ENCODE data around the gene TMEM184A. TPM values are rescaled to one million over a fixed set of nuclear protein-coding genes. Genes with fewer than 3 reads are reported as not detected.

Gene TMEM184A
- total and polyA plus RNA-seq, 2 donors (not counting 3 experiments of a cell fraction or from before 2014, with no cell fraction given), result 0.48 TPM; not detected in 1

DNA sequence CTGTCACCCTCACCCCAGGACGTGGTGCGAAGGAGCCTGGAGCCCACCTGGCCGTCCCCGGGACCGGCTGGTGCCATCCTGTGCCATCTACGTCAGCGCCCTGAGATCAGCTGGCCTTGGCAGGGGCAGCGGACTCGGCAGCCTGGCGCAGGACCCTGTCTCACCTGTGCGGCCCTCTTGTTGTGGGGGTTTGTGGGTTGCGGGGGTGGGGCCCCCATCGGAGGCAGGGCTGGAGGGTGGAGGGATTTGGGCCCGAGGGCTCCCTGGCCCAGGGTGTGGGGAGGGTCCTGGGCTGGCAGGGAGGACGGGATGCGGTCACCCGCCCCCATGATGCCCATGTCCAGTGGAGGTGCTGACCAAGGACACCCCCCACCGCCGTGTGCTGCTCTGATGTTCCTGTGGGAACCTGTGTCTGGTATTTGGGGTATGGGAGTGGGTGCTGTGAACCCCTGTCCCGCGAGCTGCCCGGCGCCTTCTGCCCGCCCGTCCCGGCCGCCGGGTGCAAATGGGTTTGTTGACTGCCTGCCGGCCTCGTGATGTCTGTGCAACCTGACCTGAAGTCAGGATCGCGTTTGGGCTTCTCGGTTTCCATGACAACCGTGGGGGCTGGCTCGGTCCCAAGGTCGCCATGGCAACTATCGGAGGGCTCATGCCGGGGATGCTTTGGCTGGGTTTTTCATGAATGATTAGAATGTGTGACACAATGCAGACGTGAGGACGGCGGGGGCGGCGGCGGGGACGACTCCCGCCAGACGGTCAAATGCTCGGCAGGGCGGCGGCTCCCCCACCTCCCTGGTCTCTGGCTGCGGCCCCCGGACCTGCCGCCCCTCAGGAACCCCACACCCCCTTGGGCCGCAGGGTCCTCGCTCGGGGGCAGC, 18.2 kb downstream of the TMEM184A start:
- peaks cover 47% of the 10 kb centered on the region for H3K79me2 ChIP-seq (ENCODE audit: control insufficient read depth, insufficient read depth, low read length)
- no peaks in the 10 kb centered on the region for H3K27me3 ChIP-seq (ENCODE audit: control insufficient read depth in 2 of 2, insufficient read depth in 2 of 2, low read length in 2 of 2)
- dilution Hi-C loops (cut with MboI; ENCODE audit: extremely low pct_ligation_motif_present, low sequenced_read_pairs), result no loop called here
- H3K9me1 ChIP-seq (replicated peaks; ENCODE audit: control insufficient read depth, extremely low read depth, insufficient read depth, low read length), result no peaks in the 10 kb centered on the region
- ChIA-PET POLR2A (no interaction called here), CTCF (interaction anchor here (0.6 to 1.2 kb wide), 3 partner anchors 11 to 22 kb away, joined by 3 to 6 read pairs (median 3); partner anchors contain the start of gene TMEM184A)
- TF ChIP-seq, protein P1, sequence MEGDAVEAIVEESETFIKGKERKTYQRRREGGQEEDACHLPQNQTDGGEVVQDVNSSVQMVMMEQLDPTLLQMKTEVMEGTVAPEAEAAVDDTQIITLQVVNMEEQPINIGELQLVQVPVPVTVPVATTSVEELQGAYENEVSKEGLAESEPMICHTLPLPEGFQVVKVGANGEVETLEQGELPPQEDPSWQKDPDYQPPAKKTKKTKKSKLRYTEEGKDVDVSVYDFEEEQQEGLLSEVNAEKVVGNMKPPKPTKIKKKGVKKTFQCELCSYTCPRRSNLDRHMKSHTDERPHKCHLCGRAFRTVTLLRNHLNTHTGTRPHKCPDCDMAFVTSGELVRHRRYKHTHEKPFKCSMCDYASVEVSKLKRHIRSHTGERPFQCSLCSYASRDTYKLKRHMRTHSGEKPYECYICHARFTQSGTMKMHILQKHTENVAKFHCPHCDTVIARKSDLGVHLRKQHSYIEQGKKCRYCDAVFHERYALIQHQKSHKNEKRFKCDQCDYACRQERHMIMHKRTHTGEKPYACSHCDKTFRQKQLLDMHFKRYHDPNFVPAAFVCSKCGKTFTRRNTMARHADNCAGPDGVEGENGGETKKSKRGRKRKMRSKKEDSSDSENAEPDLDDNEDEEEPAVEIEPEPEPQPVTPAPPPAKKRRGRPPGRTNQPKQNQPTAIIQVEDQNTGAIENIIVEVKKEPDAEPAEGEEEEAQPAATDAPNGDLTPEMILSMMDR (IDR thresholded peaks at IDR 0.05; ENCODE audit: extremely low read depth in 1 of 2, insufficient read depth in 1 of 2, low read depth in 1 of 2, low read length in 2 of 2), result no peak
- TF ChIP-seq EZH2 (IDR thresholded peaks at IDR 0.05; ENCODE audit: borderline replicate concordance, low read depth, low read length, severe bottlenecking) (no peak), GATA2 (IDR thresholded peaks at IDR 0.05; ENCODE audit: insufficient read depth, insufficient read length, low read depth, low read length) (peak; percentile 88), POLR2A (IDR thresholded peaks at IDR 0.05; ENCODE audit: low read depth, low read length) (no peak), POLR2AphosphoS5 (IDR thresholded peaks at IDR 0.05; ENCODE audit: insufficient read depth, low read depth, low read length) (peak; percentile 81), JUN (IDR thresholded peaks at IDR 0.05; ENCODE audit: borderline replicate concordance, insufficient read depth, insufficient read length, low read depth) (no peak), FOS (IDR thresholded peaks at IDR 0.05; ENCODE audit: borderline replicate concordance, insufficient read depth, low read length) (peak; percentile 6)
- TF ChIP-seq, protein P2, sequence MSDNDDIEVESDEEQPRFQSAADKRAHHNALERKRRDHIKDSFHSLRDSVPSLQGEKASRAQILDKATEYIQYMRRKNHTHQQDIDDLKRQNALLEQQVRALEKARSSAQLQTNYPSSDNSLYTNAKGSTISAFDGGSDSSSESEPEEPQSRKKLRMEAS (IDR thresholded peaks at IDR 0.05; ENCODE audit: insufficient read depth, insufficient read length), result peak; percentile 91
- peak overlapping the region; percentile 41 for H3K4me2 ChIP-seq (ENCODE audit: insufficient read depth, low read length)
- H4K20me1 ChIP-seq (replicated peaks; ENCODE audit: control insufficient read depth, extremely low read depth, insufficient read depth, low read length), result no peaks in the 10 kb centered on the region
- peaks cover 50% of the 10 kb centered on the region for H3K4me1 ChIP-seq (ENCODE audit: control insufficient read depth, extremely low read depth, insufficient read depth, low read length)
- peak; percentile 99 for FAIRE-seq
- no peaks in the 10 kb centered on the region for H3K9me3 ChIP-seq (replicated peaks; ENCODE audit: control insufficient read depth, insufficient read depth, low read length)
- no peak overlapping the region for H2AFZ ChIP-seq (ENCODE audit: low read depth, low read length)
- DNase-seq (ENCODE audit: low read depth, low spot score), result peak; percentile 100
- intact Hi-C loops (cut with micrococcal nuclease), result loop anchor here (1.0 kb wide), 2 partner anchors 17 to 33 kb away; partner anchors contain the start of gene INTS1
- TSS peak; percentile 8 for BruUV-seq (replicated peaks)
- peak overlapping the region; percentile 97 for H3K27ac ChIP-seq (ENCODE audit: insufficient read depth, low read depth, low read length)
- peaks cover 6 to 21% of the 10 kb centered on the region in 2 experiments for H3K36me3 ChIP-seq (ENCODE audit: control insufficient read depth in 2 of 2, extremely low read depth in 1 of 2, insufficient read depth in 2 of 2, low read length in 2 of 2)
- H3K4me3 ChIP-seq (replicated peaks in 1 of 3; ENCODE audit: insufficient read depth in 1 of 3, low read depth in 1 of 3, low read length in 3 of 3), result peak overlapping the region in 2 of 3 experiments; percentile 25 to 45
- H3K9ac ChIP-seq (replicated peaks; ENCODE audit: extremely low read depth, insufficient read depth, low read length), result peak overlapping the region; percentile 98

Data from endothelial cell of umbilical vein (primary cell).